Measurements from ENCODE around the gene BTBD1.

Gene BTBD1

DNA sequence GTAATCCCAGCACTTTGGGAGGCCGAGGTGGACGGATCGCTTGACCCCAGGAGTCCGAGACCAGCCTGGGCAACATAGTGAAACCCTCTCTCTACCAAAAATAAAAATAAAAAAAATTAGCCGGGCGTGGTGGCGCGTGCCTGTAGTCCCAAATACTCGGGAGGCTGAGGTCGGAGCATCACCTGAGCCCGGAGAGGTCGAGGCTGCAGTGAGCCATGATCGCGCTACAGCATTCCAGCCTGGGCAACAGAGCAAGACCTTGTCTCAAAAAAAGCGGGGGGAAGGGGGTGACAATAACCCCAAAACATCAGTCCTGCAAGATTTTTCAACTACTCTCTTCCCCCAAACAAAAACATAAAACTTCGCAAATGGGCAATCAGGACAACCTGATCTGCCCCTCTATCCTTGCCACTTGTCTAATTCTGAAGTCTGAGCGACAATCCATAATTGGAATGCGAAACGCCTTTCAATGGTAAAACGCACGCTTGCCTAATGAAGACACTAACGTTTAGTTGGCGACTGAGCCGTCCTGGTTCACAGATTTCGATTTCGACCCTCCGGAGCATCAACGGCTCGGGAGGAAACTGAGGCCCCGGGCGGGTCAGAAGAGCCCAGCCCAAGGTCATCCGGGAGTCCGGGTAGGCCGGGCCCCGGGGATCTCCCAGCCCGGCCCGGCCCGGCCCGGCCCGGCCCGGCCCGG lies 868 bp downstream of the BTBD1 start:
- TF ChIP-seq, protein P1, sequence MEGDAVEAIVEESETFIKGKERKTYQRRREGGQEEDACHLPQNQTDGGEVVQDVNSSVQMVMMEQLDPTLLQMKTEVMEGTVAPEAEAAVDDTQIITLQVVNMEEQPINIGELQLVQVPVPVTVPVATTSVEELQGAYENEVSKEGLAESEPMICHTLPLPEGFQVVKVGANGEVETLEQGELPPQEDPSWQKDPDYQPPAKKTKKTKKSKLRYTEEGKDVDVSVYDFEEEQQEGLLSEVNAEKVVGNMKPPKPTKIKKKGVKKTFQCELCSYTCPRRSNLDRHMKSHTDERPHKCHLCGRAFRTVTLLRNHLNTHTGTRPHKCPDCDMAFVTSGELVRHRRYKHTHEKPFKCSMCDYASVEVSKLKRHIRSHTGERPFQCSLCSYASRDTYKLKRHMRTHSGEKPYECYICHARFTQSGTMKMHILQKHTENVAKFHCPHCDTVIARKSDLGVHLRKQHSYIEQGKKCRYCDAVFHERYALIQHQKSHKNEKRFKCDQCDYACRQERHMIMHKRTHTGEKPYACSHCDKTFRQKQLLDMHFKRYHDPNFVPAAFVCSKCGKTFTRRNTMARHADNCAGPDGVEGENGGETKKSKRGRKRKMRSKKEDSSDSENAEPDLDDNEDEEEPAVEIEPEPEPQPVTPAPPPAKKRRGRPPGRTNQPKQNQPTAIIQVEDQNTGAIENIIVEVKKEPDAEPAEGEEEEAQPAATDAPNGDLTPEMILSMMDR (IDR thresholded peaks at IDR 0.05; ENCODE audit: low read depth, low read length, missing control alignments), result no peak
- no peak for DNase-seq (ENCODE audit: low read depth)
- peak overlapping the region; percentile 87 for H3K4me3 ChIP-seq (ENCODE audit: low read depth, low read length)

DNA sequence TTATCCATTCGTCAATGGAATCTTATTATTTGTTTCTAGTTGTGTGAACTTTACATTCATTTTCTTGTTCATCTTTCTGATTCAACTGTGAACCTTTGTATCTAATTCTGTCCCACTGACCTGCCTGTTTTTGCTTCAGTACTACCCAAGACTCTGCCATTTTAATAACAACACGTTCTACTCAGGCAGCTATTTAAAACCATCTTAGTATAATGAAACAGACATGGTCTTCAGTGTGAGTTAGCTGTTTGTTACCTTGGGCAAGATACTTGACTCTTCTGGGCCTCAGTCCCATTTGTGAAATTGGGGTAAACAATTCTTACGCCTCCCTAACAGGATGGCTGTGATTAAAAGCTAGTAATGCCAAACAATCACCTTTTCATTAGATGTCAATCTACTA lies 1.6 kb downstream of the BTBD1 start:
- TF ChIP-seq, protein P1 (IDR thresholded peaks at IDR 0.05; ENCODE audit: low read depth, low read length, missing control alignments), result no peak
- H3K4me3 ChIP-seq (ENCODE audit: low read depth, low read length), result peak overlapping the region; percentile 87

DNA sequence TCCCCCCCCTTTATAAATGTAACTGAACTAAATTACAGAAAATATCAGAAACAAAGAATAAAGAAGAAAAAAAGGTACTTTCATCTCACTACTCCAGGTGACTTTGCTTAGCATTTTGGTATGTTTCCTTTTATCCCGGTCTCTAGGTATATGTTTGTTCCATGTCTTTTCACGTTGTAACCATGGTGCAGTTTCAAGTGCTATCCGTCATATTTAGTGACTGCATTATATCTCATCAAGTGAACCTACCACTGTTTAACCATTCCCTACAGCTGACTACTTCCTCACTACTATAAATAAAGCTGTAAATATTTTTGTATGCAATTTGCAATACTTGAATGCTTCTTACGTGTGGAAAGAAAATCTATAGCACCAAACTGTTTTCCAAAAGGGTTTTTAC lies 2.2 kb downstream of the BTBD1 start:
- no peak for DNase-seq (ENCODE audit: low read depth)
- TF ChIP-seq, protein P1 (IDR thresholded peaks at IDR 0.05; ENCODE audit: low read depth, low read length, missing control alignments), result no peak
- peak overlapping the region; percentile 87 for H3K4me3 ChIP-seq (ENCODE audit: low read depth, low read length)

More for the DNA sequence above, 1.6 kb downstream of the BTBD1 start:
- no peak for DNase-seq (ENCODE audit: low read depth)

DNA sequence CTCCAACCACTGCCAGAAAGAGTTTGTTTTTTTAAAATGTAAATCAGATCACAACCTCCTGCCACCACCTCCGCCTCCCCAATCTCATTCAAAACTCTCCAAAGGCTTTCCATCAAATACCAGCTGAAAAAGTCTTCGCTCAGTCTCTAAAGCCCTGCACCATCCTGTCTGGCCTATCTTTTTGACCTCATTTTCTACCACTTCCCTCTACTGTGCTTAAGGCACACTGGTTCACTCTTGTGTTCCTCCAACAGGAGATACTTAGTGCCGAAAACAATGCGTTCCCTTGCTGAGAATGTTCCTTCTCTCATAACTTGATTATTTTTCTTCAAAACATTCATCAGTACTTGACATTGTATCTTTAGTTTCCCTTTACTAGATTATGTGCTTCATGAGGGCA lies 3.5 kb downstream of the BTBD1 start:
- H3K4me3 ChIP-seq (ENCODE audit: low read depth, low read length), result peak overlapping the region; percentile 24; the same call in 1 of the 2 replicates
- DNase-seq (ENCODE audit: low read depth), result no peak
- TF ChIP-seq, protein P1 (IDR thresholded peaks at IDR 0.05; ENCODE audit: low read depth, low read length, missing control alignments), result no peak

DNA sequence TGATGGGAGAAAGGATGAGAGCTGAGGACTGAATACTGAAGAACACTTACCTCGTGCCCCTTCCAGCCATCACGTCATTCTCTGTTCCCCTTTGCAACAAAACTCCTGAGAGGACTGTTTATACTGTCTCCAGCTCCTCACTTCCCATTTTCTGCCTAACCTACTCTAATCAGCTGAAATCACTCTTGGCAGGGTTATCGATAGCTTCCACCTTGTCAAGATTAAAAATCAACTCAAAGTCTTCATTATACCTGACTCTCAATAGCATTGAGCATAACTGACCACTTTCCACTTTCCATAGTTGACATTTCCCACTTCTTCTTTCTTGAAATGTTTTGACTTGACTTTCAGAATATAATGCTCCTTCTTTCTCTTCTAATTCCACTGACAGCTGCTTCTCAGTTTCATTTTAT lies 4.3 kb downstream of the BTBD1 start:
- no peak for DNase-seq (ENCODE audit: low read depth)
- peak overlapping the region; percentile 18 for H3K4me3 ChIP-seq (ENCODE audit: low read depth, low read length)
- TF ChIP-seq, protein P1 (IDR thresholded peaks at IDR 0.05; ENCODE audit: low read depth, low read length, missing control alignments), result no peak

DNA sequence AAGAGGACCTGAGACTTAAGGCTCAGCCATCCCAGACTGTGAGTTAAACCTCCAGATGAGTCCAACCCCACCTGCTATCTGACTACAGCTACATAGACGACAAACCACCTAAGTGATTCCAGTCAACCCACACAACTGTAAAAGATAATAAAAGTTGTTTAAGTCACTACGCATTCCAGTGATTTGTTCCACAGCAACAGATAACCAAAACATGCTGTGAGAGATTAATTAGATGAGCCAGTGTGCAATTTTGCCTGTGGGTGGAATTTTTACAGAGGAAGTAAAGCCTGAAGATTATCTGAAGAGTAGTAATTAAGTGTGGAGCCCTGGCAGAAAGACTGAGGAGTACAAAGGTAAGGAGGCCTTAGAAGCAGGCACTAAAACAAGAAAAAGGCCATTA lies 5.4 kb downstream of the BTBD1 start:
- TF ChIP-seq, protein P1 (IDR thresholded peaks at IDR 0.05; ENCODE audit: low read depth, low read length, missing control alignments), result no peak
- H3K4me3 ChIP-seq (ENCODE audit: low read depth, low read length), result no peak overlapping the region
- DNase-seq (ENCODE audit: low read depth), result no peak

Measured in GM12864 (cell line).